GM12873 (cell line): ENCODE results near the gene KRT80.

Experiments
- CTCF ChIP-seq: IDR thresholded peaks from 2 replicates; pipeline ENCODE4 v1.5.1; 2012; ENCODE audit warnings: low read depth, mild to moderate bottlenecking, moderate library complexity, low read length, control low read depth; ENCODE audit not compliant: insufficient read depth; ENCODE audit errors: missing control alignments

KRT80 gene

DNA sequence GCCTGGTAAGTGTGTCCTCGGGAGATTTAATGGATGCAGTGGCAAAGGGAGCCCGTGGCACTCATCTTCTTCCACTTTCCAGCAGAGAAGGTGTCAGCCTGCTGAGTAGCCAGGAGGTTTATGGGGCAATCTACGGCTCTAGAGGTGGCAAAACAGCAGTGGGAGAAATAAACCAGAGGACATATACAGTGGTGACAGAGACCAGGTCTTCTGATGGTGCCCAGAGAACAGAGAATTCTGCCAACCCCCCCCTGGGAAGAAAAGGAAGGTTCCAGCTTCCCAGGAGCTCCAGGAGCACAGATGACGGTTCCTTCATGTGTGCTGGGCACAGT, 69.3 kb downstream of the KRT80 start:
- no peak for TF ChIP-seq CTCF

DNA sequence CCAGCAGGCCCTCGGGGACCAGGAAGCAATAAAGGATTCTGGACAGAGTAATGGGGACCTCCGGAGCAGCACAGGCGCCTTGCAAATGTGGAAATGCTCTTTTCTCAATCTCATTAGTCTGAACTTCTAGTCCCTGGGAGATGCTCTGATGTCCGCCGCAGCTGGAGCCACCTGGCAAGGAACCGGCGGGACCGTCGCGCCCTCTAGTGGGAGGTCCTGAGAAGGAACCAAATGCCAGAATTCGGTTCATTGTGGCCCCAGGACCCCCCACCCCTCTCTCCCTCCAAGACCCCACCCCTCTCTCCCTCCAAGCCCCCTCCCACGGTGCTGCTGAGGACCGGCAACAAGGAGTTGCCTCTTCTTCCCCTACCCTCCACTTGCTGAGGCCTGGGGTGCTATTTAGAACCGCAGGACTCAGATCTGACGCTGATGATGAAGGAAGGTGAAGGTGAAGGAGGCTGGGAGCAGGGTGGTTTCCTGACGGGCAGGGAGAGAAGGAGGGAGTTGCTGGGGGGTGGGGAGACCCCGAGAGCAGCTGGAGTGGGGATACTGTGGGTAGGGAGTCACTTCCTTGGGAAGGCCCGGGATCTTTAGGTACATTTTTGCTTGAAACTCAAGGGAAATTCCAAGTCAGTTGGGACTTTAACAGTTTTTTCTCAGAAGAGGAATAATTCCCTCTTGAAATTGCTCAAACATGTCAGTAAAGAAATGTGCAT, 69.8 kb downstream of the KRT80 start:
- peak; percentile 84 for TF ChIP-seq CTCF

DNA sequence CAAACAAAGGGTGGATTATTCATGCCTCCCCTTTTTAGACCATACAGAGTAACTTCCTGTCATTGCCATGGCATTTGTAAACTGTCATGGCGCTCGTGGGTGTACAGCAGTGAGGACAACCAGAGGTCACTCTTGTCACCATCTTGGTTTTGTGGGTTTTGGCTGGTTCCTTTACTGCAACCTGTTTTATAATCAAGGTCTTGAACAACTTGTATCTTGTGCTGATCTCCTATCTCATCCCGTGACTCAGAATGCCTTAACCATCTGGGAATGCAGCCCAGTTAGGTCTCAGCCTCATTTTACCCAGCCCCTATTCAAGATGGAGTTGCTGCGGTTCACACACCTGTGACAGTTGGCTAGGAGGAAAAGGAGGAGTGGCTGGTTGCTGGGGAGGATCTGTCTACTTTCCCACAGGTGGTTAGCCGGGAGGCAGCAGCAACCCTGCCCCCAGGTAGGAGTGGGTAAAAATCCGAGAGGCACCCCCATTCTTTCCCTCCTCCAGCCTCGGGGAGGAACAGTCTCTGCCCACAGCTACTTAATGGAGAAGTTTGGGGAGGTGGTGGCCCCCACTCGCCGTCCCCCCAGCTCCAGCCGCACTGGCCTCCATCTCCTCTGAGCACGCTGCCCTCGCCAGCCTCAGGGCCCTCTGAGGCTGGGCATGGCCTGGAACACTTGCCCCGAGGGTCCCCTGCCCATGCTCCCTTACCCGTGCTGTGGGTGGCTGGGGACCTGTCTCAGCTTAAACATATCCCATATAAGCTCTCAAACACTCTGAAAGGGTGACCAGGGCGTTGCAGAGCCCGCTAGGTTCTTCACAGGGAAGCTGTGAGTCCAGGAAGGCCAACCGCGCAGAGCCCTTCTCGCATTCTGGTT, 70.6 kb downstream of the KRT80 start:
- no peak for TF ChIP-seq CTCF

DNA sequence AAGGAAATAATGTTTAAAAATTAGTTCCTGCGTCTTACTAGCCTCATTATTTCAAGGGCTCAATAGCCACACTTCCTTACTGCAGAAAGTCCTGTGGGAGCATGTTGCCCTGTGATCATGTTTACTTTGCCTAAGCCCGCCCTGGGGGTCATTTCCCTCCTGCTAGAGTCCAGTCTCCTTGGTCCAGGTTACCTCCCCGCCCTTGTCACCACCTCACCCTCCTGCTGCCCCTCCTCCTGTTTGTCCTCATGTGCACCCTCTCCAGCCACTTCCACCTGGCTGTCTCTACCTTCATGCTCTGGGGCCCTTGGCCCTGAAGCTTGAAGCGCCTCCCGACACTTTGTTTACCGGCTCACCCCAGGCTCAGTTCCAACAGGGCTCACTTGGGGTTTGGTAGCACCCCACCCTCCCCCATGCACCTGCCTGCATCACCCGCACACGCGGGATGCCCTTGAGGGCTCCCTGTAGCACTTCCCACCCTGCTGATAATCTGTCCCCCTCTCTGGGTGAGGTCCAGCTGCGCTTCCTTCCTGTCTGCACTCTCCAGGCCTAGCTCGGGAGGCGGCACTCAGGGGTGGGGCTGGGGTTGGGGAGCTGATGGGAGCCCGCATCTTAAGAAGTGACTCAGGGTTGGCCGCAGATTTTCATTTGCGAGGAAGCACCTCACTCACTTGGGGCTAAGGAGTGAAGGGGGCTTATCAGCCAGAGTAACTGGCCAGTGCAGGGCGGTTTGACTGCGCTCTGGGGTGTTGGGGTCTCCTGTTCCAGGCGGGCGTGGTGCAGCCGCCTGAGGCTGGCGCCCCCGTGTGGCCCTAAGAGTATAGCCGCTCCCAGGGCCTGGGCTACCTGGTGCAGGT, 72.2 kb downstream of the KRT80 start:
- TF ChIP-seq CTCF: peak; percentile 81
